ENCODE measurements around the gene FOLR3. TPM values are rescaled to one million over a fixed set of nuclear protein-coding genes. Genes with fewer than 3 reads are reported as not detected.
"Not testable (repeated sequence)": the region's sequence is repeated elsewhere in the genome, so short reads cannot be mapped to it uniquely, and the experiment has no call there.

The FOLR3 gene
- total RNA-seq, 1 experiment from 2014 or later = not detected

DNA sequence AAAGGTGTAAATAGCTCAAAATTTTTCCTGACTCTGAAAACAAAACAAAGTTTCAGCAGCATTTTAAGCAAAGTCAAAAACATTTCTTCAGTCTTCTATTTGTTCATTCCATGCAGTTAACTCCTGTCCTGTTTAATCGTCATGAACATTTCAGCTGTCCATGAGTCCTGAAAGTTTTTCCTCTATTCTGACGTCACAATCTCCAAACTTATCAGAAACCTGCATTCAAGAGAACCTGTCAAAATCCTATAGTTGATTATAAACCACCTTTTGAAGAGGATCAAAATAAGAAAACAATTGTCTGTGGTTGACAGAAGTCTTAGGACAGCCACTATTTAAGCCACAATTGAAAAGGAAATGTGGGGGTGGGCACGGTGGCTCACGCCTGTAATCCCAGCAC, 15.4 kb downstream of the FOLR3 start:
- H3K4me3 ChIP-seq (replicated peaks in 1 of 2; ENCODE audit: low read depth in 1 of 2, low read length in 2 of 2) = no peak overlapping the region
- BruUV-seq (replicated peaks) = no TSS peak
- H3K9me2 ChIP-seq (ENCODE audit: insufficient read depth) = no peaks in the 10 kb centered on the region
- ChIA-PET CTCF (interaction anchor here (0.7 kb wide), 1 partner anchor 9 kb away, joined by 3 read pairs; no protein-coding TSS in a partner anchor), RAD21 (ENCODE audit: low non-redundant PET in 1 of 2, low total read pairs in 2 of 2, uncharacterized antibody in 2 of 2, unreplicated experiment in 2 of 2) (no interaction called here), POLR2A (no interaction called here)
- no peak overlapping the region for H3K27ac ChIP-seq (ENCODE audit: low read depth, low read length)
- H3K9me3 ChIP-seq (ENCODE audit: control insufficient read depth in 1 of 2, insufficient read depth in 1 of 2, low read depth in 1 of 2, low read length in 2 of 2) = no peaks in the 10 kb centered on the region
- H2AFZ ChIP-seq (ENCODE audit: low read depth, low read length, poor library complexity, severe bottlenecking) = no peak overlapping the region
- intact Hi-C loops (cut with micrococcal nuclease) = no loop called here
- no peaks in the 10 kb centered on the region for H3K27me3 ChIP-seq (ENCODE audit: insufficient read depth, low read length)
- H3K4me2 ChIP-seq (ENCODE audit: low read length) = no peak overlapping the region
- TF ChIP-seq FOSL1 (IDR thresholded peaks at IDR 0.05; ENCODE audit: low read depth) (no peak), EGR1 (IDR thresholded peaks at IDR 0.05; ENCODE audit: low read depth) (no peak), ZFX (IDR thresholded peaks at IDR 0.05) (no peak), EZH2phosphoT487 (IDR thresholded peaks at IDR 0.05; ENCODE audit: borderline replicate concordance) (no peak), TCF7L2 (IDR thresholded peaks at IDR 0.05; ENCODE audit: borderline replicate concordance, extremely low read depth, insufficient read depth, insufficient read length) (no peak), JUND (IDR thresholded peaks at IDR 0.05) (no peak)
- TF ChIP-seq, protein P1, sequence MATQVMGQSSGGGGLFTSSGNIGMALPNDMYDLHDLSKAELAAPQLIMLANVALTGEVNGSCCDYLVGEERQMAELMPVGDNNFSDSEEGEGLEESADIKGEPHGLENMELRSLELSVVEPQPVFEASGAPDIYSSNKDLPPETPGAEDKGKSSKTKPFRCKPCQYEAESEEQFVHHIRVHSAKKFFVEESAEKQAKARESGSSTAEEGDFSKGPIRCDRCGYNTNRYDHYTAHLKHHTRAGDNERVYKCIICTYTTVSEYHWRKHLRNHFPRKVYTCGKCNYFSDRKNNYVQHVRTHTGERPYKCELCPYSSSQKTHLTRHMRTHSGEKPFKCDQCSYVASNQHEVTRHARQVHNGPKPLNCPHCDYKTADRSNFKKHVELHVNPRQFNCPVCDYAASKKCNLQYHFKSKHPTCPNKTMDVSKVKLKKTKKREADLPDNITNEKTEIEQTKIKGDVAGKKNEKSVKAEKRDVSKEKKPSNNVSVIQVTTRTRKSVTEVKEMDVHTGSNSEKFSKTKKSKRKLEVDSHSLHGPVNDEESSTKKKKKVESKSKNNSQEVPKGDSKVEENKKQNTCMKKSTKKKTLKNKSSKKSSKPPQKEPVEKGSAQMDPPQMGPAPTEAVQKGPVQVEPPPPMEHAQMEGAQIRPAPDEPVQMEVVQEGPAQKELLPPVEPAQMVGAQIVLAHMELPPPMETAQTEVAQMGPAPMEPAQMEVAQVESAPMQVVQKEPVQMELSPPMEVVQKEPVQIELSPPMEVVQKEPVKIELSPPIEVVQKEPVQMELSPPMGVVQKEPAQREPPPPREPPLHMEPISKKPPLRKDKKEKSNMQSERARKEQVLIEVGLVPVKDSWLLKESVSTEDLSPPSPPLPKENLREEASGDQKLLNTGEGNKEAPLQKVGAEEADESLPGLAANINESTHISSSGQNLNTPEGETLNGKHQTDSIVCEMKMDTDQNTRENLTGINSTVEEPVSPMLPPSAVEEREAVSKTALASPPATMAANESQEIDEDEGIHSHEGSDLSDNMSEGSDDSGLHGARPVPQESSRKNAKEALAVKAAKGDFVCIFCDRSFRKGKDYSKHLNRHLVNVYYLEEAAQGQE (IDR thresholded peaks at IDR 0.05; ENCODE audit: low read depth) = no peak
- TF ChIP-seq, protein P2, sequence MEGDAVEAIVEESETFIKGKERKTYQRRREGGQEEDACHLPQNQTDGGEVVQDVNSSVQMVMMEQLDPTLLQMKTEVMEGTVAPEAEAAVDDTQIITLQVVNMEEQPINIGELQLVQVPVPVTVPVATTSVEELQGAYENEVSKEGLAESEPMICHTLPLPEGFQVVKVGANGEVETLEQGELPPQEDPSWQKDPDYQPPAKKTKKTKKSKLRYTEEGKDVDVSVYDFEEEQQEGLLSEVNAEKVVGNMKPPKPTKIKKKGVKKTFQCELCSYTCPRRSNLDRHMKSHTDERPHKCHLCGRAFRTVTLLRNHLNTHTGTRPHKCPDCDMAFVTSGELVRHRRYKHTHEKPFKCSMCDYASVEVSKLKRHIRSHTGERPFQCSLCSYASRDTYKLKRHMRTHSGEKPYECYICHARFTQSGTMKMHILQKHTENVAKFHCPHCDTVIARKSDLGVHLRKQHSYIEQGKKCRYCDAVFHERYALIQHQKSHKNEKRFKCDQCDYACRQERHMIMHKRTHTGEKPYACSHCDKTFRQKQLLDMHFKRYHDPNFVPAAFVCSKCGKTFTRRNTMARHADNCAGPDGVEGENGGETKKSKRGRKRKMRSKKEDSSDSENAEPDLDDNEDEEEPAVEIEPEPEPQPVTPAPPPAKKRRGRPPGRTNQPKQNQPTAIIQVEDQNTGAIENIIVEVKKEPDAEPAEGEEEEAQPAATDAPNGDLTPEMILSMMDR (IDR thresholded peaks at IDR 0.05 in 2 of 3, conservative IDR thresholded peaks at IDR 0.05 in 1 of 3; ENCODE audit: borderline replicate concordance in 1 of 3, insufficient read depth in 1 of 3, low read depth in 2 of 3, low read length in 2 of 3) = no peak
- TF ChIP-seq, protein P3, sequence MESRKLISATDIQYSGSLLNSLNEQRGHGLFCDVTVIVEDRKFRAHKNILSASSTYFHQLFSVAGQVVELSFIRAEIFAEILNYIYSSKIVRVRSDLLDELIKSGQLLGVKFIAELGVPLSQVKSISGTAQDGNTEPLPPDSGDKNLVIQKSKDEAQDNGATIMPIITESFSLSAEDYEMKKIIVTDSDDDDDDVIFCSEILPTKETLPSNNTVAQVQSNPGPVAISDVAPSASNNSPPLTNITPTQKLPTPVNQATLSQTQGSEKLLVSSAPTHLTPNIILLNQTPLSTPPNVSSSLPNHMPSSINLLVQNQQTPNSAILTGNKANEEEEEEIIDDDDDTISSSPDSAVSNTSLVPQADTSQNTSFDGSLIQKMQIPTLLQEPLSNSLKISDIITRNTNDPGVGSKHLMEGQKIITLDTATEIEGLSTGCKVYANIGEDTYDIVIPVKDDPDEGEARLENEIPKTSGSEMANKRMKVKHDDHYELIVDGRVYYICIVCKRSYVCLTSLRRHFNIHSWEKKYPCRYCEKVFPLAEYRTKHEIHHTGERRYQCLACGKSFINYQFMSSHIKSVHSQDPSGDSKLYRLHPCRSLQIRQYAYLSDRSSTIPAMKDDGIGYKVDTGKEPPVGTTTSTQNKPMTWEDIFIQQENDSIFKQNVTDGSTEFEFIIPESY (IDR thresholded peaks at IDR 0.05; ENCODE audit: extremely low read depth, insufficient replicate concordance, low read length) = no peak
- H3K4me1 ChIP-seq (ENCODE audit: control insufficient read depth in 1 of 2, insufficient read depth in 2 of 2, low read length in 2 of 2) = no peaks in the 10 kb centered on the region
- ATAC-seq (no peak), DNase-seq (ENCODE audit: low read depth, low spot score) (no peak)
- no peaks in the 10 kb centered on the region for H4K20me1 ChIP-seq (ENCODE audit: insufficient read depth)
- H3K9ac ChIP-seq (ENCODE audit: low read length) = no peak overlapping the region
- H3K79me2 ChIP-seq (ENCODE audit: insufficient read depth, low read length) = no peaks in the 10 kb centered on the region
- no peaks in the 10 kb centered on the region for H3K36me3 ChIP-seq (ENCODE audit: control insufficient read depth in 1 of 2, insufficient read depth in 2 of 2, low read length in 2 of 2)

DNA sequence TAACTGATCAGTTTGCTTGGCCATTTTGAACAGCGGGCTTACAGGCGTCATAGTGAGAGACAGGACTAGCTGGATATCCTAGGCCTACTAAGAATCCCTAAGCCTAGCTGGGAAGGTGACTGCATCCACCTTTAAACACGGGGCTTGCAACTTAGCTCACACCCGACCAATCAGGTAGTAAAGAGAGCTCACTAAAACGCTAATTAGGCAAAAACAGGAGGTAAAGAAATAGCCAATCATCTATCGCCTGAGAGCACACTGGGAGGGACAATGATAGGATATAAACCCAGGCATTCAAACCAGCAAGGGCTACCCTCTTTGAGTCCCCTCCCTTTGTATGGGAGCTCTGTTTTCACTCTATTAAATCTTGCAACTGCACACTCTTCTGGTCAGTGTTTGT, 18.3 kb downstream of the FOLR3 start:
- H3K36me3 ChIP-seq (ENCODE audit: control insufficient read depth in 1 of 2, insufficient read depth in 2 of 2, low read length in 2 of 2); DNase-seq (ENCODE audit: low read depth, low spot score); H2AFZ ChIP-seq (ENCODE audit: low read depth, low read length, poor library complexity, severe bottlenecking); H3K9me3 ChIP-seq (ENCODE audit: control insufficient read depth in 1 of 2, insufficient read depth in 1 of 2, low read depth in 1 of 2, low read length in 2 of 2); H3K79me2 ChIP-seq (ENCODE audit: insufficient read depth, low read length); H3K4me2 ChIP-seq (ENCODE audit: low read length); H3K9me2 ChIP-seq (ENCODE audit: insufficient read depth); H3K27me3 ChIP-seq (ENCODE audit: insufficient read depth, low read length); BruUV-seq (replicated peaks); intact Hi-C loops (cut with micrococcal nuclease); POLR2A ChIA-PET; H3K9ac ChIP-seq (ENCODE audit: low read length); H3K4me1 ChIP-seq (ENCODE audit: control insufficient read depth in 1 of 2, insufficient read depth in 2 of 2, low read length in 2 of 2); H3K27ac ChIP-seq (ENCODE audit: low read depth, low read length); H4K20me1 ChIP-seq (ENCODE audit: insufficient read depth); ATAC-seq; H3K4me3 ChIP-seq (replicated peaks in 1 of 2; ENCODE audit: low read depth in 1 of 2, low read length in 2 of 2); RAD21 ChIA-PET (ENCODE audit: low non-redundant PET in 1 of 2, low total read pairs in 2 of 2, uncharacterized antibody in 2 of 2, unreplicated experiment in 2 of 2): not testable (repeated sequence)
- CTCF ChIA-PET = interaction anchor here (3.2 kb wide), 1 partner anchor 10 kb away, joined by 16 read pairs; no protein-coding TSS in a partner anchor

All from HCT116 (cell line).